Stimulated activated CD8-positive, alpha-beta memory T cell treated with anti-CD3 and anti-CD28 coated beads, Interleukin-15, amount 100 ng/mL, for 24 hours (primary cell): ENCODE results near the gene UTY.
A peak's percentile ranks its signal among the peaks of the same experiment; 100 is the strongest.

Experiments
- DNase-seq: peaks from one replicate; pipeline ENCODE4 v3.0.0-alpha.2; 2020; ENCODE audit warnings: low read depth

The UTY gene

DNA sequence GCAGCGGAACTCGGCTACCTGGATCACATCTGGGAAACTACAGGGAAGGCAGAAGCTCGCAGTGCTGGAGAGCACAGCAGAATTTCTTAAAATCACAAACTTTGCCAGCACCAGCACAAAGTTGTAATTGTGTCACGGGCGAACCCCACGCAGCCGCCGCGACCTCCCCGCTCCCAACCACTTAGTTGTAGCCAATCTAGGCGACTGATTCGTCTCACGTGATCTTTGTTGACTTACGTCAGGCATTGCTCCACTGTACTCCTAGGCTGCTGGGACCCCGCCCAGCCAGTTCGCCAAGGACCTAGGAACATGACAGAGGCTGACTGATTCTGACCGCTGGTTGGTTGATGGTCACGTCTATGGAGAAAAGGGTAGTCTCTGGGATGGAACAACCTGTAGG lies at the start of gene UTY:
TSS of gene UTY (minus strand) at position 206 of the 400 bp plus-strand sequence. CDS start 368 bp downstream, outside the sequence.
- peak; percentile 28 for DNase-seq

- DNase-seq = no peak
Observed at GRCh38 chrY:13520474-13520873, 40.6 kb upstream of the UTY start.

GRCh38 chrY:13501215-13501614 lies 21.4 kb upstream of the UTY start:
- DNase-seq = no peak

DNA sequence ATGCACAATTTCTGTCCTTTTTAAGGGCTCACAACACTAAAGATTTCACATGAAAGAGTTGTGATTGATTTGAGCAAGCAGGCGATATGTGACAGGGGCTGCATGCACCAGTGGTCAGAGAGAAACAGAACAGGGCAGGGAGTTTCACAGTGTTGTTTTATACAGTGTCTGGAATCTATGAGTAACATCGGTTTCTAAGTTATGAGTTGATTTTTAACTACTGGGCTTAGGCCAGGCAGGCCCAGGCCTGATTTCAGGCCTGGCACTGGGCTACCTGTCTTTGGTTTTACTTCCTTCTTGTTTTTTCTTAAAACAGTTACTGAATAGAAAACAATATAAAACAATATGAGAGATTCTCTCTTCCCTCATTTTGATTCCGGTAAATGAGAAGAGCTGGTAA lies 13.9 kb upstream of the UTY start:
- DNase-seq = no peak

DNA sequence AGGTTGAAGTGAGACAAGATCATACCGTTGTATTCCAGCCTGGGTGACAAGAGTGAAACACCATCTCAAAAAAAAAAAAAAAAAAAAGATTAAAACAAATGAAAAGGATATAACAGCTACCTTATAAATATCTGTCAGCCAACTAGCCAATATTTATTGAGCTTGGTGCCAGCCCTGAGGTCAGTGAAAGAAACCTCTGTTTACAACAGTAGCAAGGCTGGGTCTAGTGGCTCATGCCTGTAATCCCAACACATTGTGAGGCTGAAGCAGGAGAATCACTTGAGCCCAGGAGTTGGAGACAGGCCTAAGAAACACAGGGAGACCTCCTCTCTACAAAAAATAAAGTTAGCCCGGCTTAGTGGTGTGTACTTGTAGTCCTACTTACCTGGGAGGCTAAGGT lies 12.6 kb upstream of the UTY start:
- no peak for DNase-seq

GRCh38 chrY:13488738-13489137 lies 8.9 kb upstream of the UTY start:
- no peak for DNase-seq

DNA sequence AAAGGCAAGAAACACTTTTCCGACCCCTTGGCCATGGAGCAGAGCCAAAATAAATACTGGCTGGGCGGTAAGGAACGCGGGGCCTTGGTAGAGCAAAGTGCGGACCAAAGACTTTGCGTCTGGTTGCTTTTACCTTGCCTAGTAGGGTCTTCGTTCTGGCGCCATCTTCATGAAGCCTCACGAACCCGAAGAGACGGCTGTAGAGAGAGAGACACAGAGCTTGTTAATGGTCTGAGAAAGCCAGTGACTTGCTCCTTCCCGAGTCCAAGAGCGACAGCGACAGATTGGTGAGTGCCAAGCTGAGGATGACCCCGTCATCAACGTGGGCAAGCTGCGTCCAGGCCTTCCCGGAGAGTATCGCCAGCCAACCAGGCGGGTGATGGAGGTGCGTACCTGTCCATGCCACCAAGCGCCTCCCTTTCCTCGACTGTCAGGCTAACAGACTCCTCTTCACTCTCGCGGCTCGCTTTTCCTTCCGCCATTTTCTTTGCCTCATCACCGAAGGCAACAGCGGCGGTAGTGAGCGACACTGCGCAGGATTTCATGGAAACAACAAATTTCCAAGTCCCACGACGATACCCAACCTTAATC lies 617 bp downstream of the UTY start:
- DNase-seq = peak; percentile 12

- DNase-seq = no peak
Observed at GRCh38 chrY:13478126-13478785, 1.6 kb downstream of the UTY start.

- no peak for DNase-seq
Observed at GRCh38 chrY:13474997-13475396, 4.8 kb downstream of the UTY start.

DNA sequence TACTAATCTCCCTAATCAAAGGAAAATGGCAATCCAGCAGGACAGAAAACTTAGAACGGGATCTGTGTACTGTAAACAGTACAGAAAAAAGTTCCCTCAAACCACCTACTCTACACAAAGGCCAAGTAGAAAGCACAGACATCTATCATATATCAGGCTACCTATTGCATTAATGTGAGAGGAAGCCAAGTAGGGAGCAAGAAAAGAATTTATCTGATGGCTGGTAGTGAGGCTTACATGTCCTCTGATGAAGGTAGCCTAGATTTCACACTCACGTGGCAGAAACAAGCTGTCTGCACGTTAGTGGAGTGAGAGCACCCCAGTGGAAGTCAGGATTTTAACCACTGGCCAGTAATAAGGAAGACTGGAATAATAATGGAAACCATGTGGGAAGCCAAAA lies 28.3 kb downstream of the UTY start:
- DNase-seq = no peak

DNA sequence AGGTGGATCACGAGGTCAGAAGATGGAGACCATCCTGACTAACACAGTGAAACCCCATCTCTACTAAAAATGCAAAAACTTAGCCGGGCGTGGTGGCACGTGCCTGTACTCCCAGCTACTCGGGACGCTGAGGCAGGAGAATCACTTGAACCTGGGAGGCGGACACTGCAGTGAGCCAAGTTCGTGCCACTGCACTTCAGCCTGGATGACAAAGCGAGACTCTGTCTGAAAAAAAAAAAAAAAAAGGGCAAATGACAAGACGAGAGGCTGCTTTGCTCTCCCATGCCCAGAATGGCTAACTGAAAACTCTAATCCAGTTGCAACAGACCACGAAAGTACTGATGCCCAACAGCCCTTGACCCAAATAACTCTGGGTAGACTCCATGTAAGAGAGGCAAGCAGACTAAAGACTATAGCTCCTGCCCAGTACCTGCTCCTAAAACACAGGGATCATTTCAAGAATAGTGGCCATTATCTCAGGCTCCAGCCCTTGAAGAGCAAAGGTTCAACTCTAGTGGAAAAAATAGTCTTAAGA lies 29.2 kb downstream of the UTY start:
- DNase-seq = no peak

DNA sequence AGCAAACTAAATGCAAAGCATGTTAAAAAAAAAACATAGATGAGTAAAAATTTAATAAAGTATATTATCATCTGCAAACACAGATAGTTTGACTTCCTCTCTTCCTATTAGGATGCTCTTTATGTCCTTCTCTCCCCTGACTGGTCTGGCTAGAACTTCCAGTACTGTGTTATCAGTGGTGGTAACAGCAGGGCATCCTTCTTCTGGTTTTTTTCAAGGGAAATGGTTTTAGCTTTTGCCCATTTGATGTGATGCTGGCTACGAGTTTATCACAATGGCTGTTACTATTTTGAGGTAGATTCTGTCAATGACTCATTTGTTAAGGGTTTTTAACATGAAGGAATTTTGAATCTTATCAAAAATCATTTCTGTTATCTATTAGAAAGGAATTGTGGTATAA lies 34.3 kb downstream of the UTY start:
- no peak for DNase-seq

GRCh38 chrY:13443146-13443545 lies 36.7 kb downstream of the UTY start:
- no peak for DNase-seq

- DNase-seq = no peak
Observed at GRCh38 chrY:13440811-13441210, 39.0 kb downstream of the UTY start.

DNA sequence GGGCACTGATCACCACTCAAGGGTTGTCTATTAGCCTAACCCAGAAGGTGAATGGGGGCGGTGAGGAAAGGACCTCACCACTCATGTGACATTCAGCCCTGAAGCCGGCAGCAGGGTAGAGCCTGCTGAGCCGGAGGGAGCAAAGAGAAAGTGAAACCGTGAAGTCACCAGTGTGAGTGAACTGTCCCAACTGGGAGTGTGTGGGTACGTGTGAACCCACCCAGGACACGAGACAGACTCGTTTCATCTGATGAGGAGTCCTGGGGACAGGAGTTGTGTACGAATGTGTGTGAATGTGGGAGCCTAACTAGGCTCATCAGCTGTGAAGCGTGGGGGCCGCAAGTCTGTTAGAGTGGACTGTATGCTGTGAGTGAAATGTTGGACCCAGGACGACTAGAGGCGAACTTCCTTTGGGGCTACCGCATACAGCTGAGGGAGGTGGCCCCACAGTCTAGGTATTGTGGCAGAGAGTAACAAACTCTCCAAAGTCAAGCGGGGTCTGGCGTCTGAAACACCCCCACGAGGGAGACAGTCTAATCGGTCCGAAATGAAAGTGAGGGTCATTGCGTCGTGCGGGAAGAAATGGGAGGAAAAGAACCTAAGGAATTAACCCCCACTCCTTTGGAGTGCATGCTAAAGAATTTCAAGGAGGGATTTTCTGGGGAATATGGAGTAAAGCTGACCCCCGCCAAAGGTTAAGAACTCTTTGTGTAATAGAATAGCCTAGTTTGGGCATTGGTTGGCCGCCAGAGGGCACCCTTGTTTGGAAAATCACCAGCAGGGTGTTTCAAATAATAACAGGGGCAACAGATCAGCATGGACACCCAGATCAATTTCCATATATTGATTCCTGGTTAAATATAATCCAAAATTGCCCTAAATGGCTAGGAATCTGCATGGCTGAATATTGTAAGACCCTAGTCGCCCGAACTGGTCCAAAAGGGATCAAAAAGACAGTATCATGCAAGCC lies 43.6 kb downstream of the UTY start:
- DNase-seq = no peak

- no peak for DNase-seq
Observed at GRCh38 chrY:13435206-13435967, 44.4 kb downstream of the UTY start.

- no peak for DNase-seq
Observed at GRCh38 chrY:13432293-13433025, 47.4 kb downstream of the UTY start.

DNA sequence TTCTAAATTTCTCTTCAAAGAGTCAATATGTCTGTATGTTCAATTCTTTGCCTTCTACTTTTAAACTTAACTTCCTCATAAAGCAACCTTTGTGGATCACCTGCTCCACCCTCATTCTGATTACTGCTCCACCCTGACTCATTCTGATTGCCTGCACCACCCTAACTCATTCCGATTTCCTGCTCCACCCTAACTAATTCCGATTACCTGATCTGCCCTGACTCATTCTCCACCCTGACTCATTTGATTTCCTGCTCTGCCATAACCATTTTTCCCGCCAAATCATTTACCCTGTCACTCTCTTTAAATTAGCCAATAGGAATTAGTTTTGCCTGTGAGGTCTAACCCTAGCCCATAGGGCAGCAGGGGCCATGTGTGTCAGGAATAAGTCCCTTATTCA lies 50.3 kb downstream of the UTY start:
- no peak for DNase-seq

- no peak for DNase-seq
Observed at GRCh38 chrY:13423281-13423732, 56.5 kb downstream of the UTY start.

GRCh38 chrY:13416869-13417661 lies 62.8 kb downstream of the UTY start:
- DNase-seq = no peak
